NOMO-1 treated with dmso at 0.1 percent for 144 hours (cell line): ENCODE data around the gene SDK2.

Experiments
- DNase-seq: peaks from one replicate; lab custom pipeline; 2025; ENCODE audit not compliant: unreplicated experiment; lab: John Stamatoyannopoulos, UW

SDK2 gene

DNA sequence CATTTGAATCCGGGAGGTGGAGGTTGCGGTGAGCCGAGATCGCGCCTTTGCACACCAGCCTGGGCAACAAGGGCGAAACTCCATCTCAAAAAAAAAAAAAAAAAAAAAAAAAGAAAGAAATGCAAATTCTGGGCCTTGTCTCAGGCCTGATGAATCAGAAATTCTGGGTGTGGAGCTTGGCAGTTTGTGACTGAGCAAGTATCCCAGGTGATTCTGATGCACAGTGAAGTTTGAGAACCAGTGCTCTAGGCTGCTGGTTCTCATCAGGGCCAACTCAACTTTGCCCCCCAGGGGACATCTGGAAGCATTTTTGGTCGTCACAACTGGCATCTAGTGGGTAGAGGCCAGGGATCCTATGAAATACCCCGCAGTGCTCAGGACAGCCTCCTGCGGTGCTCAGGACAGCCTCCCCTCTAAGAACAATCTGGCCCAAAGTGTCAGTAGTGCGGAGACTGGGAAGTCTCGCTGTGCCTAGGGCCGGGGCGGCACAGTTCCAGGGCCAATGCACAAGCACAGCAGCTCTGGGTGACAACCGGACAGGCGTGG, 55.9 kb downstream of the SDK2 start:
- DNase-seq: no peak

- DNase-seq: no peak
Measured at GRCh38 chr17:73586921-73587602, 57.2 kb downstream of the SDK2 start.

- no peak for DNase-seq
Measured at GRCh38 chr17:73586275-73586832, 57.9 kb downstream of the SDK2 start.

DNA sequence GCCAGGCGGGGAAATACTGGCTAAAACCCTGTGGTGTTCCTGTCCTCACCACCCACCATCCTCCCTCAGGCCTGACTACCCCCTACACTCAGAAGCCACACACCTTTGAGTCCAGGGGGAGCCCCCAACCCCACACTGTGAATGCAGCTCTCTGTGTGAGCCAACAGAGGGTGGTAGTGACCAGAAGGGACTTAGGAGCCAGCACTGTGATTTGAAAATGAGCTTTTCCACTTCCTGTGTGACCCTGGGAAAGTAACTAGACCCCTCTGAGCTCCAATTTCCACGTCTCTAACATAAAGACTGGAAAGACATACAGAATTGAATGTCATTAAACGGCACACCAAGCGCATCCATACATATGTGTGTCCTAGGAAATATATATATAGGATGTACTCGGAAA, 58.7 kb downstream of the SDK2 start:
- no peak for DNase-seq

GRCh38 chr17:73584987-73585386, 59.3 kb downstream of the SDK2 start:
- no peak for DNase-seq

GRCh38 chr17:73584049-73584448, 60.2 kb downstream of the SDK2 start:
- no peak for DNase-seq

GRCh38 chr17:73582821-73583220, 61.4 kb downstream of the SDK2 start:
- DNase-seq: no peak

- no peak for DNase-seq
Measured at GRCh38 chr17:73582359-73582758, 61.9 kb downstream of the SDK2 start.

DNA sequence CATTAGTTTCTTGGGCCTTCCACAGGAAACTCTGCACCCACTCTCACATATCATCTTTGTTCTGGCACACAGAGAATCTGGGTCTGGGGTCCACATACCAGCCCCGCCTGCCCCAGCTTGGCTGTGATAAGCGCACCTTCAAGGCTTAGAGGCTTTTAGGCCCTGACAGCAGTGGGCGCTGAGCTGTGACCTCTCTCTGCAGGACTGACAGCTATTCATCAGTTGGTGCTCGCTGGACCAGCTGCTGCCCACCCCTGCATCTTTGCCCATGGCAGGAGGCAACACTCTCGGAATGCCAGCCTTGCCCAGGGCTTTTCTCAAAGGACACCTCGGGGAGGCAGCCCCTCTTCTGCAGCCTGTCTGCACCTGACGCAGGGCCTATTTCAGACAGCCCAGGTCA, 62.9 kb downstream of the SDK2 start:
- DNase-seq: no peak

DNA sequence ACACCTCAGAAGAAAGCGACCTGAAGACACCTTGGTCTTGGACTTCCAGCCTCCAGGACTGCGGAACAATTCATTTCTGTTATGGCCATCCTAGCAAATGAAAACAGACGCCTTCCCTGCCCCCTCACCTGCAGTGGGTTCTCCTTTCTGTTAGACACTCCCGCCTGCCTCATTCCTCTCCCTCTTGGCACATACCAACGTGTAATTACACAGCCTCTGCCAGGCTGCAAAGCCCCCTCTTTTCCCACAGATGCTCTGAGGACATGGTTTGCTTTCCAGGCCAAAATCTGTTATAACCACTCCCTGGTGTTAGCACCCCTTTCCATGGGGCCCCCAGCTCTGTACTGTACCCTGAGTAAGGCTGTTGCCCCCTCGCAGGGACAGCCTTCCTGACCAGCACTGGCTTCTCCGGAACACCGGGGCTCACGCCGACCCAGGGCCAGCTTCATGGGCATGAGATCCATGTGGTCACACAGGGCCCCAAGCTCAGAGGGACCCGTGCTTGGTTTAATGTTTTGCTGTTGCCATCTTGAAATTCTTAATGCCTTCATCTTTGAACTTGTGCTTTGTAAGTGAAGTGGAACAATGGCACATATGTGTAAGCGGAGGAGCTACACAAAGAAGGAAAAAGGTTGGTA, 64.1 kb downstream of the SDK2 start:
- DNase-seq: no peak

DNA sequence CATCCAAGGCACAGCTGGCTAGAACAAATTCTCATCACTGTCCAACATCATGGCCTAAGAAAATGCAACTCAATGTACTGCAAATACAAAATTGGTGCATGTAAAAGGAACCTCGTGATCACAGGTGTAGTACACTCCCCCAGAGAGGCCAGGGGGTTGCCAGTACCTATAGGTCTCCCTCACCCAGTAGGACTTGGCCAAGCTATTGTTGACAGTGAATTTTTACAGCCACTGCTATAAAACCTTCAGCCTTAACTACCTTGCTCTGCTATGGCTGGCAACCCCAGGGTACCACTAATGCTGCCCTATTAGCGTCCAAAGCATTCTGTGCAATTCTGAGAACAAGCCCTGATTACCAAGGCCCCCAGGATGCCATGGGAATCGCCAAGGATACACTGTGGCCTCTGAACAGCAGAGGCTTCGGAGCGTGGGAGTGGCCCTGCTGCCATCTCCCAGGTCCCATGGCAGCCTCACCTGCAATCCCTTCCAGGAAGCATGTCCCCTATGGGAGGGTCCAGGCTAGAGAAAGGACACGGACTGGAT, 67.6 kb downstream of the SDK2 start:
- DNase-seq: no peak

- no peak for DNase-seq
Measured at GRCh38 chr17:73575470-73576221, 68.6 kb downstream of the SDK2 start.

GRCh38 chr17:73571511-73572130, 72.6 kb downstream of the SDK2 start:
- DNase-seq: no peak

- no peak for DNase-seq
Measured at GRCh38 chr17:73569762-73570319, 74.4 kb downstream of the SDK2 start.

DNA sequence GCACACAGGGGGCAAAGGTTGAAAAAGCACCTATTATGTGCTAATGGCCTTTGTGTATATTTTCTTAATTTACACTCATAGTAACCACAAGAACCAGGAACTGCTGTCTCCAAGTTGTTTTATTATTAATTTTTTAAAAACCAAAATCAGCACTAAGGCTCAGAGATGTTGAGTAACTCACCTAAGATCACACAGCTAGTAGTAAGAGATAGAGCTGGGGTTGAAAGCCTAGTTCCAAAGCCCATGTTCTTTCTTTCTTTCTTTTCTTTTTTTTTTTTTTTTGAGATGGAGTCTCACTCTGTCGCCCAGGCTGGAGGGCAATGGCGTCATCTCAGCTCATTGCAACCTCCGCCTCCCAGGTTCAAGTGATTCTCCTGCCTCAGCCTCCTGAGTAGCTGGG, 75.3 kb downstream of the SDK2 start:
- DNase-seq: no peak

- no peak for DNase-seq
Measured at GRCh38 chr17:73566905-73567782, 77.1 kb downstream of the SDK2 start.

DNA sequence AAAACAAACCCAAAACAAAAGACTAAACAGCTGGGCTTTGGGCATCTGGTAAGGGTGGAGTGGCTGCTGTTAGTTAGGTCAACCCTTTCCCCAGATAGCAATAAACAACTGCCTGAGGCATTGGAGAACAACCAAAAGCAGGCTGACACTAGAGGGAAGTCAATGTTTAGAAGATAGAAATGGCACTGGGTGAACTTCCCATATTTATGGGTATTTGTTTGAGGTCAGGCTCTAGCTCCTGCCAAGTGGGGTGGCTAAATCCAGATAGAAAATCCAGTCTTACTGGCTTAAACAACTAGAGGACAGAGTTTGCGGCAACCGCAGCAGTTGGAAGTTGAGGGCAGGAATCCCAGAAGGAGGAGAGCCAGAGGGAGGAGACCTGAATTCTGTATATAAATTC, 79.4 kb downstream of the SDK2 start:
- no peak for DNase-seq

GRCh38 chr17:73562896-73563295, 81.3 kb downstream of the SDK2 start:
- DNase-seq: no peak

DNA sequence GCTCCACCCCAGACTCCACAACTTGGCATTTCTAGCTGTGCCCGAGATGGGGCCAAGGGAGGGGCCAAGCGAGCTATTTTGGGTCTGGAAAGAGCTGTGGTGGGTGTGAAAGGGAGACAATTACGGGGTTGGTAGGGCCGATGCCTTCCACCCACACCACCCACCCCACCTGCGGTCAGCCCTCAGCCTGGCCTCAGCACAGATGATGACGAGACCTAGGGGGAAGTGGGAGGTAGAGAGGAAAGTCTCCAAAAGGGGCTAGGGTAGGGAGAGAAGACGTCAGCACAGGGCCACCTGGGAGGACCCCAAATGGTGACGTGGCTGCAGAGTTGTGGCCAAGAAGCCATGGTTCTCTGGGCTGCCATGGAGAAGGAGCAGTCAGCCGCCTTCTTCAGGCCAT, 83.1 kb downstream of the SDK2 start:
- no peak for DNase-seq

DNA sequence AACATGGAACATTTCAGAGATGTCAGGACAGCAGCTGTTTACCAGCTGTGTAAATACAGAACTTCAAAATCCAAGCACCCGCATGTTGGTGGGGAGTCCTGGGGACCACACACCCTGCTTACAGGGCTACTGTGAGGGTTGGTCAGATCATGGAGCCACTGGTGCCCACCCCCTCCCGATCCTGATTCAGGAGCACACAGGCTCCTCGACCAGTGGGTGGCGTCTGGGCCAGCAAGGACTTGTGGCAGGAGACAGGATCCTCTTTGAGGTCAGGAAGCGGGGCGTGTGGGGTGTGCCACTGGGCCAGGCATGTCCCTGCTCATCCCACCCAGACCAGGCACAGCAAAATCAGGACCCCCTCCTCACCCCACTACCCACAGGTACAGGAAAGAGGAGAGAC, 83.6 kb downstream of the SDK2 start:
- no peak for DNase-seq
